GM13976 (cell line): Measurements from ENCODE around the gene DDO.

Experiments used
- DNase-seq: peaks from one replicate; pipeline ENCODE4 v3.0.0; 2012; ENCODE audit warnings: low spot score
- in situ Hi-C: fragments of 300-500 bp; cut with MboI; formaldehyde crosslinking; loops from one replicate; pipeline ENCODE4 v1.12.0; 2022; ENCODE audit warnings: low sequenced_read_pairs, mixed read lengths, inconsistent platforms; ENCODE audit not compliant: unreplicated experiment
- TF ChIP-seq, protein P1 (sequence below): IDR thresholded peaks from 2 replicates; pipeline ENCODE4 v1.5.1; 2012; ENCODE audit warnings: borderline replicate concordance, mild to moderate bottlenecking; ENCODE audit not compliant: insufficient read depth; ENCODE audit errors: extremely low read depth, missing control alignments, control extremely low read depth

DDO gene

DNA sequence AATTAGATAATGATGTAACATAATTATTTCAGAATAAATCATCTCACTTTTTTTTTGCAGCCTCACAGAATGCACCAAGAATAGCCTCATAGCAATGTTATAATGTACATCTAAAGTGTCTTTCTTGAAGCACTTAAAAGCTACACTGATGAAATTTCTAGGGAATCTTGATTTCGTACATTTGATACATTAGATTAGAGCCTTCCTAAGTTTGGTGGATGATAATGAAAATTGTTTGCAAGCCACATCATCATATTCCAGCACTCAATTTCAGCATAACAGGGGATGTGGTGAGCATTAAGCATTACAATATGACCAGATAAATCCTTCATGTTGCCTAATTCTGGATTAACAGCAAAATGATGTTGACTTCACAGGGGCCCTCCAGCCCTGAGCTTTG lies 47.5 kb downstream of the DDO start:
- DNase-seq = no peak
- in situ Hi-C loops = no loop called here
- TF ChIP-seq, protein P1, sequence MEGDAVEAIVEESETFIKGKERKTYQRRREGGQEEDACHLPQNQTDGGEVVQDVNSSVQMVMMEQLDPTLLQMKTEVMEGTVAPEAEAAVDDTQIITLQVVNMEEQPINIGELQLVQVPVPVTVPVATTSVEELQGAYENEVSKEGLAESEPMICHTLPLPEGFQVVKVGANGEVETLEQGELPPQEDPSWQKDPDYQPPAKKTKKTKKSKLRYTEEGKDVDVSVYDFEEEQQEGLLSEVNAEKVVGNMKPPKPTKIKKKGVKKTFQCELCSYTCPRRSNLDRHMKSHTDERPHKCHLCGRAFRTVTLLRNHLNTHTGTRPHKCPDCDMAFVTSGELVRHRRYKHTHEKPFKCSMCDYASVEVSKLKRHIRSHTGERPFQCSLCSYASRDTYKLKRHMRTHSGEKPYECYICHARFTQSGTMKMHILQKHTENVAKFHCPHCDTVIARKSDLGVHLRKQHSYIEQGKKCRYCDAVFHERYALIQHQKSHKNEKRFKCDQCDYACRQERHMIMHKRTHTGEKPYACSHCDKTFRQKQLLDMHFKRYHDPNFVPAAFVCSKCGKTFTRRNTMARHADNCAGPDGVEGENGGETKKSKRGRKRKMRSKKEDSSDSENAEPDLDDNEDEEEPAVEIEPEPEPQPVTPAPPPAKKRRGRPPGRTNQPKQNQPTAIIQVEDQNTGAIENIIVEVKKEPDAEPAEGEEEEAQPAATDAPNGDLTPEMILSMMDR = no peak

DNA sequence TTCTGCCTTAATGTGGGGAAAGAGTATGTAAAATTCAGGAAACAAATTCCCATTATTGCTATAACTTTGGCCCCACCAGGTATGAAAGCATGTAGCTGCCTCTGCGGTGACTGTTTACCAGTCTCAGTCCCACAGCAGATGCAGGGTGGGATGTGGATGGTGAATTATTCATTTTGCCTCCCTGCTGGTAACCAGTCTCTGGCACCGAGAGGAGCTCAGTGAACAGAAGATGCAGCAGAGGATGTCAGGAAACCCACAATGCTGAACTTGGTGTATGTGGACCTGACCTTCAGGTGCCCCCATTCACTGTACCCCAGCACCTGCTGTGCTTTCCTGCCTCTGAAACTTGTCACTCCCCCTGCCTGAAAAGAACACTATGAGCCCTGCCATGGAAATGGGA lies 48.4 kb downstream of the DDO start:
- in situ Hi-C loops = no loop called here
- no peak for DNase-seq
- TF ChIP-seq, protein P1 = no peak

DNA sequence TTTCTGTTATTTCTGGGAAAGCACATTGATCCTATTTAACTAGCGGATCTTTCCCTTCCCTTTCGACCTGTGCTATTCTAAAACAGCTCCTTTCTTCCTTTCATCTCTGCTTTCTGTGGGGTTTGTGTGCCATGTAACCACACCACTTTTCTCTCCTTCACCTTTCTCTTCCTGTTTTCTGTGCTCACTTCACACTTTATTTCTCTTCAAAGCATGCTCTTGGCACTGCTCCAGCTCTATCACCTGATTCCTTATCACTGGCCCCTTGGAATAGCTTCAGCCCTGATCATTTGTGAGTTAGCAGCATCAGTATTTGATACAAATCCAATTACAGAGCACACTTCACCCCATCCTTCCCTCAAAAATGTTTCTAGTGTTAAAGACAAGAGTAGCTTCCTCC lies 49.1 kb downstream of the DDO start:
- no peak for DNase-seq
- TF ChIP-seq, protein P1 = no peak
- in situ Hi-C loops = no loop called here

DNA sequence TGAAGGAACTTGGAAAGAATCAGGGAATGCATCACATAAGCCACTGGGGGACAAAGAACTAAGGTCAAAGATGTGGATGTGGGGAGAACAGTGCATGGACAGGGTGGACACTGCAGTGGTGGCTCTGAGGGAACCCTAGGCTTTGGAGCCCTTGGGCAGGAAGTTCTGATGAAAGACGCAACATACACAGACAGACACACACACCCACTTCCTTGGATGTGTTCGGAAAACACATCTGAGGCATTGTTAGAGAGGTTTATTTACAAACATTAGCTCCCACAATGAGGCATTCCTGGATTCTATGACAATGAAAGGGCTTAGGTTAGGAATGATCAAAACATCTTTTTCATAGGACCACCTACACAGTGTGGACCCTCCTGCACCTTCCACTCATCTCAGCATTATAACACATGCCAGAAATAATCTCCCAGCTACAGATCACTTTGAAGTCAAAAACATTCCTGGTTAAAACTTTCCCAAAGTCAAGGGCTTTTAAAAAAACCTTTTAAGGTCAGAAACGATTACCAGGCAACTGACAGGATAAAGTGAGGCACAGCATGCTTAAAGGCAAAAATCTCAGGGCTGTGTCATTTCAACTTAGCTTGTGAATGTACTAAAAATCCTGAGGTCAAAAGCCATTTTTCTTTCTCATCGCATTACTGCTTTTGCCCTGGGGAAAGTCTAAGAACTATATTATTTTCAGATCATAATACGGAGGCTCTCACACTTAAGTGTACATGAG lies 50.8 kb downstream of the DDO start:
- in situ Hi-C loops = no loop called here
- DNase-seq = no peak
- TF ChIP-seq, protein P1 = no peak

DNA sequence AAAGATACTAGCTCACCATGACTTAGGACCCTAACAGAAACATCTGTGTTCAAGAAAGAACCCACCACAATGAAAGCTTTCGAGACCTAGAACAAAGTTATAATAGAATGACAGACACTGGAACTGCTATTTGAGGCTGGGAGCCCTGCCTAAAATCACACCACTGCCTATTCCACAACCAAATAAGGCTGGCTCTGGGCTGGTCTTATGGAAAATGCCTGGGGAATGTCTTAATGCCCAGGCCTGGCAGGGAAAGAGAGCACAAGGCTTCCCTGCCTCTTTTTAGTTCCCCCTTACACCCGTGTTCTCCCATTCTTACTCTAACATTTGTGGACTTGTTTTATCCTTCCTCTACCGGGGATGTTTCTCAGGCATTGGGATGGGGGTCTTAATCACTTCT lies 51.6 kb downstream of the DDO start:
- in situ Hi-C loops = no loop called here
- no peak for DNase-seq
- TF ChIP-seq, protein P1 = no peak

GRCh38 chr6:110360676-110361075 lies 54.7 kb downstream of the DDO start:
- in situ Hi-C loops = no loop called here
- DNase-seq = no peak
- TF ChIP-seq, protein P1 = no peak

DNA sequence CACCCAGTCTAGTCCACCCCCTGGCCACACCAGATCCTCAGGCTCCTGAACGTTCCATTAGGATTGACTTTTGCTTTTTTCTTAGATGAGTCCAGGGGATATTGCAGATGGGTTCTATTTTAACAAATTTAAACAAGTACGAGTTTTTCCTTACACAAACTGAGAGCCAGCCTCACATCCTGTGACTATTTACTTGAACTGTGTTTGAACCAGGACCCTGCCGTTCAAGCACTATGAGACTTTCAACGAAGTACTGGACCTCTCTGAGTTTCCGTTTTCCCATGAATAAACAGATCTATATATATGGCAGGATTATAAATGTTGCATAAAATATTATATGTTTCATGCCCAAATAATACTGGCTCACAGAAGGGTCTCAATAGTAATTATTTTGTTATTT lies 55.8 kb downstream of the DDO start:
- in situ Hi-C loops = no loop called here
- DNase-seq = no peak
- TF ChIP-seq, protein P1 = no peak
